Measurements from ENCODE around the gene FKBP8.

DNA sequence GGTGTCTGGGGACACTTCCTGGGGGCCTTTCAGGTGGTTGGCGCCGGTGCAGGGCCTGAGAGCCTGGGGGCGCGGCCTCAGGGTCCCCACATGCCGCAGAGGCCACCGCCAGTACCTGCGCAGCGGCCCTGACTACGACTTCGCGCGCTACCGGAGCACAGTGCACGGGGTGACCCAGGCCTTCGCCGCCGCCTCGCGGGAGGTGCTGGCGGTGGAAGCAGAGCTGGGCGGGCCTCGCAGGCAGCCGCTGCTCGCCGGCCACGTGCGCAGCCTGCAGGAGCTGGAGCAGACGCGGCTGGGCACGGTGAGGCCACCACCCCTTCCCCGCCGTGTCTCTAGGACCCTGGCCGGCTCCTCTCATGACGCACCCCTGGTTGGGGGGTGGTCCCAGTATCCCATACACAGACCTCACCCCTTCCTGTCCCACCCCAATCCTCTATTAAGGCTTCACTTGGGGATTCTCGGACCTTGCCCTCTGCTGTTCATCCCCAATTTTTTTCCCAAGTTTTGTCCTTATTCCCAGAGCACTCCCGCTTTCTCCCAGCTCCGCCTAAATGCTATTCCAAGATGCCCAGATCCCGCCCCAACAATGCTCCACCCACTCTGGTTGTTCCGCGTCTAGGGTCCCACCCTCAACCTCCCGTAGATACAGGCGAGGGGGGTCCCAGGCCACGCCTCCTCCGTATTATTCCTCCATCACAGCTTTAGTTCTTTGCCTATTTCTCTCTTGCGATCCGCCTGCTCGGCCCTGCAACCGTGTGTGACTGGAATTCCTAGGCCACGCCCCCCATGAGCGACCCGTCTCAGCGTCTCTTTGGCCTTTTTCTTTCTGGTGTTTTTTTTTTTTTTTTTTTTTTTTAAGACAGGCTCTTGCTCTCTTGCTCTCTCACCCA is 46.3 kb upstream of the FKBP8 start:
- no peak for TF ChIP-seq POLR2A (IDR thresholded peaks at IDR 0.05)
- TF ChIP-seq, protein P1, sequence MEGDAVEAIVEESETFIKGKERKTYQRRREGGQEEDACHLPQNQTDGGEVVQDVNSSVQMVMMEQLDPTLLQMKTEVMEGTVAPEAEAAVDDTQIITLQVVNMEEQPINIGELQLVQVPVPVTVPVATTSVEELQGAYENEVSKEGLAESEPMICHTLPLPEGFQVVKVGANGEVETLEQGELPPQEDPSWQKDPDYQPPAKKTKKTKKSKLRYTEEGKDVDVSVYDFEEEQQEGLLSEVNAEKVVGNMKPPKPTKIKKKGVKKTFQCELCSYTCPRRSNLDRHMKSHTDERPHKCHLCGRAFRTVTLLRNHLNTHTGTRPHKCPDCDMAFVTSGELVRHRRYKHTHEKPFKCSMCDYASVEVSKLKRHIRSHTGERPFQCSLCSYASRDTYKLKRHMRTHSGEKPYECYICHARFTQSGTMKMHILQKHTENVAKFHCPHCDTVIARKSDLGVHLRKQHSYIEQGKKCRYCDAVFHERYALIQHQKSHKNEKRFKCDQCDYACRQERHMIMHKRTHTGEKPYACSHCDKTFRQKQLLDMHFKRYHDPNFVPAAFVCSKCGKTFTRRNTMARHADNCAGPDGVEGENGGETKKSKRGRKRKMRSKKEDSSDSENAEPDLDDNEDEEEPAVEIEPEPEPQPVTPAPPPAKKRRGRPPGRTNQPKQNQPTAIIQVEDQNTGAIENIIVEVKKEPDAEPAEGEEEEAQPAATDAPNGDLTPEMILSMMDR (IDR thresholded peaks at IDR 0.05), result peak in 3 of 6 experiments; percentile 26 to 47 (median 28)

Data from adrenal gland (tissue), 5 donors.